Measurements from ENCODE around the gene CTNNA1.

The CTNNA1 gene

DNA sequence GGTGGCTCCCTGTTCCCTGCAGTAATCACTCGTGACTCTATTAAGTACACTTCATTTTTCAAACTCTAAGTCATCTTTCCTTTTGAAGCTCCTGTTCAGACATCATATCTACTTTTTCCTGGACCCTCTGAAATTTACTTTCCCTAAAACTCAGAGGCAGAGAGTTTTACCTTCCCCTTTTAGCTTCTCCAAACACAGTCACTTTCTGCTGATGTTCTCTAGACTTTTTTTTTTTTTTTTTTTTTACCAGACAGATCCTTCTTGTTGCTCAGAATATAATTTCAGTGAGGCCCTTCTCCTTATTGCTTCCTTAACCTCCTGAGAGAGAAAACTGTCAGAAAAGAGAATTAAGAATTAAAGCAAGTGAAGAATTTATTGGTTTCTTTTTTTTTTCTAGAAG lies 208.5 kb downstream of the CTNNA1 start:
- TF ChIP-seq, protein P1, sequence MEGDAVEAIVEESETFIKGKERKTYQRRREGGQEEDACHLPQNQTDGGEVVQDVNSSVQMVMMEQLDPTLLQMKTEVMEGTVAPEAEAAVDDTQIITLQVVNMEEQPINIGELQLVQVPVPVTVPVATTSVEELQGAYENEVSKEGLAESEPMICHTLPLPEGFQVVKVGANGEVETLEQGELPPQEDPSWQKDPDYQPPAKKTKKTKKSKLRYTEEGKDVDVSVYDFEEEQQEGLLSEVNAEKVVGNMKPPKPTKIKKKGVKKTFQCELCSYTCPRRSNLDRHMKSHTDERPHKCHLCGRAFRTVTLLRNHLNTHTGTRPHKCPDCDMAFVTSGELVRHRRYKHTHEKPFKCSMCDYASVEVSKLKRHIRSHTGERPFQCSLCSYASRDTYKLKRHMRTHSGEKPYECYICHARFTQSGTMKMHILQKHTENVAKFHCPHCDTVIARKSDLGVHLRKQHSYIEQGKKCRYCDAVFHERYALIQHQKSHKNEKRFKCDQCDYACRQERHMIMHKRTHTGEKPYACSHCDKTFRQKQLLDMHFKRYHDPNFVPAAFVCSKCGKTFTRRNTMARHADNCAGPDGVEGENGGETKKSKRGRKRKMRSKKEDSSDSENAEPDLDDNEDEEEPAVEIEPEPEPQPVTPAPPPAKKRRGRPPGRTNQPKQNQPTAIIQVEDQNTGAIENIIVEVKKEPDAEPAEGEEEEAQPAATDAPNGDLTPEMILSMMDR (IDR thresholded peaks at IDR 0.05; ENCODE audit: extremely low read depth, insufficient read depth, missing control alignments), result no peak
- no peak for DNase-seq (ENCODE audit: low spot score)
- in situ Hi-C loops (cut with MboI; ENCODE audit: low pct_unique_long_range_greater_than_20kb, low sequenced_read_pairs, unreplicated experiment), result no loop called here

DNA sequence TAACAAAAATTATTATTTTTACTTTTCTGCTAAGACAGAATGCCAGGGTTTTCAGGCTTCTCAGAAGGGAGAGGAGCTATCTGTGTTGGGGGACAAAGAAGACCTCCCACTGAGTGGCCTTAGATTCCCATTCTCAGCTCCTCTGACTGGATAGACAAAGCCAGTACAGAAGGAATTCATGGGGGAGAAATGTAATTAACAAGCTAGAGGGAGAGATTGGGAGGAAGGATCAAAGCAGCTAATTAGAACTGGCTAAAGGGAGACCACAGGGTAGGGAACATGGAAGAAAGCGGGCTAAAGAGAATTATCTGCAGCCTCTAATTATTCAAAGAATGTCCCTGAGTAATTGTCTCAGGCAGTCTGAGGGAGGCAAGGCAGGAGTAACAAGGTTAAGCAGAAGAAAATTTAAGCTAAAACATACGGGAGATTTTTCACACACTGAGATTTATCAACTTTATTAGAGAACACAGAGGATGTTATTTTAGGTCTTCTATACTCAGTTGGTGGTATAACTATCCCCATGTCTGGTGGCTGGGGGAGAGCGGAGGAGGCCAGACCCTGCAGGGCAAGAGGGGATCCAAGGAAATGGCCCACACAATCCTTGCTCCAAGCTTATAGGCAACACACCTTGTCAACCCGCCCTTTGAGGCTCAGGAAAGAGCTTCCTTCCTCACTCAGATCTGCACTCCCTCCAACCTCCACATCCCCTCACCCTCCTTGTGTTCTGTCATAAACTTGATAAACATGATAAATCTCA lies 209.6 kb downstream of the CTNNA1 start:
- in situ Hi-C loops (cut with MboI; ENCODE audit: low pct_unique_long_range_greater_than_20kb, low sequenced_read_pairs, unreplicated experiment), result no loop called here
- TF ChIP-seq, protein P1 (IDR thresholded peaks at IDR 0.05; ENCODE audit: extremely low read depth, insufficient read depth, missing control alignments), result no peak
- DNase-seq (ENCODE audit: low spot score), result no peak

DNA sequence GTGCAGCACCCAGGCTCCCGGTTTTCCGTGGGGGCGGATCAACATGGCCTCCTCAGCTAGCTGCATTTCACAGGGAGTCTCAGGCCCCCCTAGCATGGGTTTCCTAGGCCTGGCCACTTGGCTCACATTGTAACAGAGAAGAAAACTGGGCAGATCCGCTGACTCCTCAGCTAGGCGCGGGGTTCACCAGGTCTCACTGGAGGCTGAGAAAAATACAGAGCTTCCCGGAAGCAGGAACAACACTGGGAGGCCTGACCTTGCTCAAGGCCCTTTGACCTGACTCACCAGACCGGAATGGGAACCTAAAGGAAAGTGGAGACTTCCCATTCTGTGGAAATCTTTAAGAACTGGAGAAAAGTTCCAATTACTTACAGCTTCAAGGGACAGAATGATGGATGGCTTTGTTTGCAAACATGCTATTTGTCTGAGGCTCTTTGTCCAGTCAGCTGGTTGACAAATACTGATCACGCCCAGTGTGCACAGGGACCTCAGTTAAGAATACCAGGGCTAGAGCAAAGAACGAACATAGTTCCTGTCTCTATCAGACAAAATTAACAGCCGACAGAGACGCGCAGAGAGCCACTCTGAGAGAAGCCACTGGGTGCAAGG lies 210.6 kb downstream of the CTNNA1 start:
- TF ChIP-seq, protein P1 (IDR thresholded peaks at IDR 0.05; ENCODE audit: extremely low read depth, insufficient read depth, missing control alignments), result no peak
- in situ Hi-C loops (cut with MboI; ENCODE audit: low pct_unique_long_range_greater_than_20kb, low sequenced_read_pairs, unreplicated experiment), result no loop called here

DNA sequence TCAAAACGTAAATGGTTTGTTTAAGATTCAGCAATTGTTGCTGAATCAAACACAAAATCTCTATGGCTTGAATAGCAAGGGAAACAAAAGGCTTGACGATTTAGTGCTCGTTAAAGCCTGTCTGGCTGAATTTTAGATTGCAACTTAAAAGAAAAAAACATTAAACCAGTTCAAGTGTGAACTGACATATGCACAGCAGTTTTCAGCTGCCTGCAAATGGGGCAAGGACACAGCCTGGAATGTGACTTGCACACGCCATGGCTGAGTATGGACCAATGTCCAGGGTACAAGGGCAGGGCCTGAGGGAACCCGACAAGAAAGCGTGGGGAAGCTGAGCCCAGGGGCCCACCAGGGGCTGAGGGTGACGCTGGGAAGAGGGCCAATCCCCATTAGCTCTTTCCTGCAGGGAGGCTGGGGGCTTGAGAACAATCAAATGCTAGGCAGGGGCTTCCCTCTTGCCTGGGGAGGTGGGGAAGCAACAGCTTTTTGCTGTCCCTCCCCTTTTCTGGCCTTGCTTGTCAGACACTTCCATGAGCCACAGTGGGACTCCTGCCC lies 211.5 kb downstream of the CTNNA1 start:
- in situ Hi-C loops (cut with MboI; ENCODE audit: low pct_unique_long_range_greater_than_20kb, low sequenced_read_pairs, unreplicated experiment), result no loop called here
- TF ChIP-seq, protein P1 (IDR thresholded peaks at IDR 0.05; ENCODE audit: extremely low read depth, insufficient read depth, missing control alignments), result no peak
- DNase-seq (ENCODE audit: low spot score), result no peak

More for the DNA sequence above, 210.6 kb downstream of the CTNNA1 start:
- DNase-seq (ENCODE audit: low spot score), result no peak

DNA sequence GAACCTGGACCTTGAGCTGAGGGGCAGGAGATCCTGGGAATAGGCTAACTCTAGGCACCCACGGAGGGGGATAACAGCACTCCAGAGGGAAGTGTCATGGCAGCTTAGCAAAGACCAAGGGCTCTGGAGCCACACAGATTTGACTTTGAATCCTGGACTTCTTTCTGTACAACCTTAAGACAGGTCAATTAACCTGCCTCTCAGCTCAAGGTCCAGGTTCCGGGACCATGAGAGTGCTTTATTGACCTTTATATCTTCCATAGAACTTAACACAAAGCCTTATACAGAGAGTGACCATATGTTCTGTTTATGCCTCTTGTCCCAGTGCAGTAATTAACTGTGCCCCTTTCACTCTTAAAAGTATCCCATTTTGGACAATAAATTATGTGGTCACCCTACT lies 212.4 kb downstream of the CTNNA1 start:
- DNase-seq (ENCODE audit: low spot score), result no peak
- in situ Hi-C loops (cut with MboI; ENCODE audit: low pct_unique_long_range_greater_than_20kb, low sequenced_read_pairs, unreplicated experiment), result no loop called here
- TF ChIP-seq, protein P1 (IDR thresholded peaks at IDR 0.05; ENCODE audit: extremely low read depth, insufficient read depth, missing control alignments), result no peak

DNA sequence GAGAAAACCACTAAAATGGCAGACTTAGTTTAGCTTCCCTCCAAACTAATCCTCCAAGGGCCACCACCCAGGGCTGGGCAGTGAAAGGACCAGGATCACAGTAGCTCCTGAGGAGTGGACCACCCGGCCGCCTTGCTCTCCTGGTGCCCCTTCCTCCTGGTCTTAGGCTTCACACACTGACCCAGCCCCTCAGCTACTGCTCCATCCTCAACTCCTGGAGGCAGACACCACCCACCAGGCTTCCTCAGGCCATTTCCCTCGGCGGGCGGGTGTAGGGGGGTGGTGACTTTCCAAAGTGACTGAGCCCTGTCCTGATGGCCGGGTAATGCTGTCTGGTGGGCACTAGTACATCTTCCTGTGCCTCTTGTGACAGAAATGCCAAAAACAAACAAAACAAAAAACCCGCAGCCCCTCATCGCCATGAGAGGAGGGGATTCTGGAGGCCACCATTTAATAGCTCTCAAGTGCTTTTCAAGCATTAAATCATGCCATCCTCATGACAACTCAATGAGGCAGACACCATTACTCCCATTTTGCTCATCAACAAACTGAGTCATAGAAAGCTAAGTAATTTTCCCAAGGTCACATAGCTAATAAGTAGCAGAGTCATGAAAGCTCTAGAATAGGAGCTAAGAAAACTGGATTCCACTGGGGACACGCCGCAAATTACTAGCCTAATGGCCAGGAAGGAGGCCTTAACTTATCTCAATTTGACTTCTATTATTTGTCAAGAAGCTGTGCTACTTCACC lies 213.2 kb downstream of the CTNNA1 start:
- in situ Hi-C loops (cut with MboI; ENCODE audit: low pct_unique_long_range_greater_than_20kb, low sequenced_read_pairs, unreplicated experiment), result no loop called here
- DNase-seq (ENCODE audit: low spot score), result no peak
- TF ChIP-seq, protein P1 (IDR thresholded peaks at IDR 0.05; ENCODE audit: extremely low read depth, insufficient read depth, missing control alignments), result no peak

Data from GM13977 (cell line).